Gastrocnemius medialis (tissue), 4 donors: Measurements from ENCODE around the gene SLIRP.

Experiments
- POLR2A ChIP-seq, 2 donors: fragments of 450-650 bp; IDR thresholded peaks; one replicate each; pipeline ENCODE4 v1.6.1; 2017; ENCODE audit warnings: antibody characterized with exemption in 2 of 2, mild to moderate bottlenecking in 2 of 2, moderate library complexity in 2 of 2
- TF ChIP-seq, protein P1 (sequence below), 5 experiments: fragments of 450-650 bp in 3 of 5; fragments of 200-600 bp in 2 of 5; sonication (generic) in 2 of 5; IDR thresholded peaks in 4 of 5; conservative IDR thresholded peaks in 1 of 5; 1 replicate in 4 of 5; 2 replicates in 1 of 5; pipeline ENCODE4 v1.5.1; 2016 to 2019; ENCODE audit warnings: antibody characterized with exemption in 5 of 5, mild to moderate bottlenecking in 3 of 5, moderate library complexity in 3 of 5

DNA sequence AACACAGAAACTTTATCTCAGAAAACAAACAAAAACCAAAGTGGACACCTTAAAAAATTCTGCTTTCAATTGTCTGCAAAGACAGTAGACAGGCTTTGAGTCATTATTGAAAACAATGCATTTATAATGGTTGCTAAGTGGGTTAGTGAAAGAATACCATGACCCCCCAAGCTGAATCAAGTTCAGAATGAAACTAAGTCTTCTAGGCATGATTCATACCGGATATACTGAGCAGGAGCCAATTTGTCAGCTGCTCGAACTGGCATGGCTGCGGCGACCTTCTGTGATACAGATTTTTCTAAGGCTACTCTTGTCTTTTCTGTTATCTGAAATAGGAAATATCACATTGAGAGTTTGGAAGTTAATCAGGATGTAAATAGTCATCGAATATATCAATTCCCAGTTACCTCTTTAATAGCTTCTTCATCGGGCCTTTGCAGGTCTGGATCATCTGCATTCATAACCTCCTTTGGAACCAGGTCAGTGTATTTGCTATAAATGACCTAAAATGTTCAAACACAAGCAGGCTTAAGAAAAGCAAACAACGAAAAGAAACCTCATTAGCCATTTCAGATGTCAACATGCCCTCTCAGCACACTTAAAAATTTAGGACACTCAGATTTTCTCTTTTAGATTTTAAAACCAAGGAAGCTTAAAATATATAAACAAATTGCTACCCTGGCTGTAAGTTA is 30.8 kb downstream of the SLIRP start:
- TF ChIP-seq, protein P1, sequence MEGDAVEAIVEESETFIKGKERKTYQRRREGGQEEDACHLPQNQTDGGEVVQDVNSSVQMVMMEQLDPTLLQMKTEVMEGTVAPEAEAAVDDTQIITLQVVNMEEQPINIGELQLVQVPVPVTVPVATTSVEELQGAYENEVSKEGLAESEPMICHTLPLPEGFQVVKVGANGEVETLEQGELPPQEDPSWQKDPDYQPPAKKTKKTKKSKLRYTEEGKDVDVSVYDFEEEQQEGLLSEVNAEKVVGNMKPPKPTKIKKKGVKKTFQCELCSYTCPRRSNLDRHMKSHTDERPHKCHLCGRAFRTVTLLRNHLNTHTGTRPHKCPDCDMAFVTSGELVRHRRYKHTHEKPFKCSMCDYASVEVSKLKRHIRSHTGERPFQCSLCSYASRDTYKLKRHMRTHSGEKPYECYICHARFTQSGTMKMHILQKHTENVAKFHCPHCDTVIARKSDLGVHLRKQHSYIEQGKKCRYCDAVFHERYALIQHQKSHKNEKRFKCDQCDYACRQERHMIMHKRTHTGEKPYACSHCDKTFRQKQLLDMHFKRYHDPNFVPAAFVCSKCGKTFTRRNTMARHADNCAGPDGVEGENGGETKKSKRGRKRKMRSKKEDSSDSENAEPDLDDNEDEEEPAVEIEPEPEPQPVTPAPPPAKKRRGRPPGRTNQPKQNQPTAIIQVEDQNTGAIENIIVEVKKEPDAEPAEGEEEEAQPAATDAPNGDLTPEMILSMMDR (IDR thresholded peaks at IDR 0.05 in 4 of 5, conservative IDR thresholded peaks at IDR 0.05 in 1 of 5) = no peak
- no peak for TF ChIP-seq POLR2A (IDR thresholded peaks at IDR 0.05)
